Ectodermal cell (in vitro differentiated cells): ENCODE results near the gene NOX4.

ENCODE experiments used
- H3K27ac ChIP-seq: 2 replicates; pipeline ENCODE4 v1.7.0; 2013; ENCODE audit warnings: mild to moderate bottlenecking, low read depth, low read length; ENCODE audit not compliant: insufficient read depth, poor library complexity, severe bottlenecking
- H3K27me3 ChIP-seq: 2 replicates; pipeline ENCODE4 v1.7.0; 2013; ENCODE audit warnings: mild to moderate bottlenecking, low read length; ENCODE audit not compliant: insufficient read depth, control insufficient read depth, poor library complexity, severe bottlenecking
- H3K36me3 ChIP-seq: one replicate; pipeline ENCODE4 v1.7.0; 2013; ENCODE audit warnings: low read length; ENCODE audit not compliant: control insufficient read depth, insufficient read depth
- H3K4me1 ChIP-seq: one replicate; pipeline ENCODE4 v1.7.0; 2013; ENCODE audit warnings: low read length; ENCODE audit not compliant: control insufficient read depth, insufficient read depth
- H3K4me3 ChIP-seq: 2 replicates; pipeline ENCODE4 v1.7.0; 2013; ENCODE audit warnings: low read depth, low read length, control low read depth; ENCODE audit not compliant: insufficient read depth
- H3K9me3 ChIP-seq: 2 replicates; pipeline ENCODE4 v1.7.0; 2013; ENCODE audit warnings: mild to moderate bottlenecking, low read length, moderate library complexity; ENCODE audit not compliant: control insufficient read depth
- WGBS, 2 experiments: methylation state at CpG; one replicate each; pipeline ENCODE4 v1.1.7; 2013; ENCODE audit warnings: missing lambda C conversion rate in 2 of 2; 5-methylcytosine and 5-hydroxymethylcytosine counted together

Gene NOX4

DNA sequence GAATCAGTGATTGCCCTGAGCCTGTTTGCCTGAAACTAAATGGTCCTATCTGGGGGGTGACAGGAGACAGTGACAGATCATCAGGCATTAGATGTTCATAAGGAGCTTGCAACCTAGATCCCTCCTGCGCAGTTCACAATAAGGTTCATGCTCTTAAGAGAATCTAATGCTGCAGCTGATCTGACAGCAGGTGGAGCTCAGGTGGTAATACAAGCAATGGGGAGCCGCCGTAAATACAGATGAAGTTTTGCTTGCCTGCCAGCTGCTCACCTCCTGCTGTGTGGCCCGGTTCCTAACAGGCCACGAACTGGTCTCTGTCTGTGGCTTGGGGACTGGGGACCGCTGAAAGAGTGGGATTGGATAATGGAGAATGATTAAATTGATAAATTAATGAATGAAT lies 14.0 kb downstream of the NOX4 start:
- no peaks in the 10 kb centered on the region for H3K4me1 ChIP-seq
- 48 to 50% methylated on average over 6 of the region's 6 CpGs for WGBS, 2 experiments
- H3K36me3 ChIP-seq, result no peaks in the 10 kb centered on the region
- no peaks in the 10 kb centered on the region for H3K27me3 ChIP-seq
- H3K9me3 ChIP-seq, result no peaks in the 10 kb centered on the region
- no peak overlapping the region for H3K4me3 ChIP-seq
- no peak overlapping the region for H3K27ac ChIP-seq

GRCh38 chr11:89463266-89463780 lies 27.9 kb downstream of the NOX4 start:
- H3K4me1 ChIP-seq, result no peaks in the 10 kb centered on the region
- no peak overlapping the region for H3K4me3 ChIP-seq
- no peak overlapping the region for H3K27ac ChIP-seq
- H3K27me3 ChIP-seq, result no peaks in the 10 kb centered on the region
- H3K9me3 ChIP-seq, result no peaks in the 10 kb centered on the region
- no peaks in the 10 kb centered on the region for H3K36me3 ChIP-seq
- WGBS, 2 experiments, result 82 to 100% methylated on average over 1 of the region's 1 CpG

DNA sequence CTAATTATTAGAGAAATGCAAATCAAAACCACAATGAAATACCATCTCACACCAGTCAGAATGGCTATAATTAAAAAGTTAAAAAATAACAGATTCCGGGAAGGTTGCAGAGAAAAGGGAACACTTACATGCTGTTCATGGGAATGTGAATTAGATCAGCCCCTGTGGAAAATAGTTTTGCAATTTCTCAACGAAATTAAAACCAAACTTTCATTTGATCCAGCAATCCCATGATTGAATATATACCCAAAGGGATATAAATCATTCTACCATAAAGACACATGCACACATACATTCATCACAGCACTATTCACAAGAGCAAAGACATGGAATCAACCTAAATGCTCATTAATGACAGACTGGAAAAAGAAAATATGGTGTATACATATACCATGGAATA lies 32.5 kb downstream of the NOX4 start:
- Histone ChIP-seq H3K4me1 (no peaks in the 10 kb centered on the region), H3K36me3 (no peaks in the 10 kb centered on the region), H3K9me3 (no peaks in the 10 kb centered on the region), H3K4me3 (no peak overlapping the region), H3K27me3 (no peaks in the 10 kb centered on the region), H3K27ac (no peak overlapping the region)
- WGBS, 2 experiments, result 80 to 81% methylated on average over 2 of the region's 2 CpGs

DNA sequence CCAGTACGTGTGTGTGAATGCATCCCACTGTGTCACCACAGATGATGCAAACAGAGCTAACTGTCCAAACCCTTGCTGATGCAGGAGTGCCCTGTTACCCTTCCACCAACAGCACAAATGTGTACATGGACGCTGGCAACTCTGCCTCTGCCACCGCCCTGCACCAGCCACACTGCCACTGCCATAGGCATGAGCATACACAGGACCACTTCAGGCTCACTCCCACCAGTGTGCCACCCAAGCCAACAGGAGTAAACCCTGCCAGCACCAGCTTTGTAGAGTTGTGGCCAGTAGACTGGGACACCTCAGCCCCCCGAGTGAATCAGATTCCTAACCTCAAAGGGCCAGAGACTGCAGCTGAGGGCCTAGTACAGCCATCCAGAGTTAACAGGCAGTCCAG lies 34.0 kb downstream of the NOX4 start:
- H3K36me3 ChIP-seq, result no peaks in the 10 kb centered on the region
- no peak overlapping the region for H3K4me3 ChIP-seq
- H3K27ac ChIP-seq, result no peak overlapping the region
- H3K4me1 ChIP-seq, result no peaks in the 10 kb centered on the region
- 93% methylated on average over 4 of the region's 4 CpGs for whole genome bisulfite sequencing, 2 experiments
- H3K9me3 ChIP-seq, result no peaks in the 10 kb centered on the region
- H3K27me3 ChIP-seq, result no peaks in the 10 kb centered on the region

- H3K36me3 ChIP-seq, result no peaks in the 10 kb centered on the region
- no peaks in the 10 kb centered on the region for H3K27me3 ChIP-seq
- H3K27ac ChIP-seq, result no peak overlapping the region
- WGBS, 2 experiments, result 90 to 92% methylated on average over 2 of the region's 2 CpGs
- H3K9me3 ChIP-seq, result no peaks in the 10 kb centered on the region
- H3K4me1 ChIP-seq, result no peaks in the 10 kb centered on the region
- no peak overlapping the region for H3K4me3 ChIP-seq
Measured at GRCh38 chr11:89456681-89457080, 34.5 kb downstream of the NOX4 start.

GRCh38 chr11:89452780-89453179 lies 38.4 kb downstream of the NOX4 start:
- no peaks in the 10 kb centered on the region for H3K9me3 ChIP-seq
- H3K4me1 ChIP-seq, result no peaks in the 10 kb centered on the region
- no peaks in the 10 kb centered on the region for H3K36me3 ChIP-seq
- no peaks in the 10 kb centered on the region for H3K27me3 ChIP-seq
- 88 to 91% methylated on average over 3 of the region's 3 CpGs for WGBS, 2 experiments
- H3K4me3 ChIP-seq, result no peak overlapping the region
- H3K27ac ChIP-seq, result no peak overlapping the region

DNA sequence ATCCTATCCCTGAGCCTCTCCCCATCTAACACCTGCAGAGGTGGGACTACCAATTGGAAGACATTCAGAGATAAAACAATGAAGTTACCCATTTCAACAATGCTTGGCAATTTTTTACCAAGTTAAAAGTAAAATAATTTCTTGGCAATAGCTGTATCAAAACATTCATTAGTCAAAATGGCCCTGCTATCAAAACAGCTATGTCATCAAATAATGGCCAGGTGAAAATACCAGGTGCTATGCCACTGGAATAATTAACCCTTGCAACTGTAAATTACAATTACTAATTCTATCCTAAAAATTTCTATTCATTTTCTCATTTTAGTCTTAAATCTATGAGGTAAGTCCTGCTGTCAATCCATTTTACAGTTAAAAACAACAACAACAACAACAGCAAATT lies 43.3 kb downstream of the NOX4 start:
- Histone ChIP-seq H3K9me3 (no peaks in the 10 kb centered on the region), H3K4me1 (no peaks in the 10 kb centered on the region)

DNA sequence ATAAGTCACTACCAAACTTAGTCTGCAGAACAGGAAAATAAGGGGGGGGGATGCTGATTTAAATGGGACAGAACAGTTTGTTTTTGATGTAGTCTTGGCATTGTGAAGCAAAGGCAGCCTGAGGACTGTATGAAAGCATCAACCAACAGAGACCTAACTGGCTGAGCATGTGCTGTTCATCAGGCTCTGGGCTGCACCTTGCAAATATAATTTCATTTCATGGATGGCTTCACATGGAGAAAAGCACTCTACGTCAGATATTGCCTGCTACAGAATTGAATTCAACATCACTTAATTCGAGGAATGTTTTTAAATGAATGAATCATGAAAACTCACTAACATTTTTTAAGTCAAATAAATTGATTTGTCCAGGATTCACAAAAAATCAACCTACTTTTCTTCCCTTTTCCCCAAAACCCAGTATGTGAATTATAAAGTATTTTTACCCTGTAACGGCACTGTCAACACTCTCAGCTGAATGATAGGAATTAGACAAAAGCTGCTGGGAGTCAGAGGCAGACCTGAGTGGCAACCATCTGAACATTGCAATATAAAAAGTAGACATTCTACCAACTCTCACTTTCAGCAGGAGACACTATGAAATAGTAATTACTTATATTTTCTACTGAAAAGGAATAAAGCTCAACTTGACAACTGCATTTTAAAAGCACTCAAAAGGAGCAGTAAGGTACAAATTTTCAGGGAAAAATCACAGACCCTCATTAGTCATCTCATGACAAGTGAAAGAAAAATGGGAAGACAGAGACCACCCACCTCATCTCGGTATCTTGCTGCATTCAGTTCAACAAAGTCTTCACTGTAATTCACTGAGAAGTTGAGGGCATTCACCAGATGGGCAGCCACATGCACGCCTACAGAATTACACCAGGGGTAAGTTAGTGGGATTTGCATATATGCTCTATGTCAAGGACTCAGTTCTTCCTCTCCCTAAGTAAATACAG lies 47.5 kb downstream of the NOX4 start:
- no peaks in the 10 kb centered on the region for H3K9me3 ChIP-seq
- 77 to 79% methylated on average over 3 to 5 of the region's 5 CpGs for WGBS, 2 experiments
- no peak overlapping the region for H3K4me3 ChIP-seq
- no peak overlapping the region for H3K27ac ChIP-seq
- H3K27me3 ChIP-seq, result no peaks in the 10 kb centered on the region
- H3K4me1 ChIP-seq, result no peaks in the 10 kb centered on the region
- no peaks in the 10 kb centered on the region for H3K36me3 ChIP-seq

More for the DNA sequence above, 43.3 kb downstream of the NOX4 start:
- H3K27ac ChIP-seq, result no peak overlapping the region
- H3K27me3 ChIP-seq, result no peaks in the 10 kb centered on the region
- H3K36me3 ChIP-seq, result no peaks in the 10 kb centered on the region
- H3K4me3 ChIP-seq, result no peak overlapping the region

DNA sequence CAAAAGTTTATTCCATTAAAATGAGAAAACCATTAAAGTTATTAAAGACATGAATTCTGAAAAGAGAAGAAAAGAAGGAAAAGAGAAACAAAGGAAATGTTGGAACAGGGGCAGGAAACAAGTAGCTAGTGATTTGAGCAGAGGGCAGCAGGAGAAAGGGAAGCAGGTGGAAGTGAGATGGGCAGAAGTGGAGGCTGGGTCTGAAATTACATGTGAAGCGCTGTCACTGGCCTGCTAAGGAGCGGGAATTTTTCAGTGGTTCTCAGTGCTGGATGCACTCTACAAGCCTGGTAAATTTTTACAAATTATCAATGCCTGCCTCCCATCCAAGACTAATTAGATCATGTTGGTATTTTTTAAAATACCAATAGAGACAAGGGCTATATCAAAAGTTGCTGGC lies 48.4 kb downstream of the NOX4 start:
- Histone ChIP-seq H3K9me3 (no peaks in the 10 kb centered on the region), H3K27ac (no peak overlapping the region), H3K36me3 (no peaks in the 10 kb centered on the region), H3K4me3 (no peak overlapping the region), H3K27me3 (no peaks in the 10 kb centered on the region), H3K4me1 (no peaks in the 10 kb centered on the region)
- WGBS, 2 experiments, result 84 to 96% methylated on average over 2 of the region's 2 CpGs

DNA sequence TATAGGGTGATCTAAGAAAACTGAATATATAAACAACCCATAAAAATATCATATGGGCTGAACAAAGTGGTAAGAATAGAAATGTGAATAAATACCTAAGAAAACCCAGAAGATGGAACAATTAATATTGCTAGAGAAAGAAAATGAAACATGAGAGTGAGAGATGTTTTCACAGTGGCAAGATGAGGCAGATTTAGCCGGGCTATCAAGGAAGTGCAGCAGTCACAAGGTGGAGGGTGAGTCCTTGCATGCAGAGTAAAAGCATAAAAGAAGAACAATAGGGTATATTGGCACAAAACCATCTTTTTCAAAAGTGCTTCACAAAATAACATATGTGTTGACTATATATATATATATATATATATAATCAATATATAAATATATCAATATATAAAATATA lies 49.6 kb downstream of the NOX4 start:
- no peaks in the 10 kb centered on the region for H3K27me3 ChIP-seq
- no peaks in the 10 kb centered on the region for H3K9me3 ChIP-seq
- no peak overlapping the region for H3K27ac ChIP-seq
- H3K4me3 ChIP-seq, result no peak overlapping the region
- H3K4me1 ChIP-seq, result no peaks in the 10 kb centered on the region
- no peaks in the 10 kb centered on the region for H3K36me3 ChIP-seq
- WGBS, 2 experiments, result 94 to 100% methylated on average over 1 of the region's 1 CpG
